Vagina (tissue), 2 donors: Measurements from ENCODE around the gene CHRNG. TPM values are rescaled to one million over a fixed set of nuclear protein-coding genes. Genes with fewer than 3 reads are reported as not detected.

ENCODE experiments used
- DNase-seq, 2 donors: peaks; one replicate each; pipeline ENCODE4 v3.0.0-alpha.2; 2017; ENCODE audit errors: extremely low spot score in 2 of 2
- H3K27ac ChIP-seq: fragments of 200-600 bp; sonication (generic); one replicate; pipeline ENCODE4 v1.5.1; 2019
- H3K27me3 ChIP-seq: fragments of 200-600 bp; sonication (generic); one replicate; pipeline ENCODE4 v1.5.1; 2019
- H3K36me3 ChIP-seq, 2 donors: fragments of 200-600 bp; sonication (generic); one replicate each; pipeline ENCODE4 v1.5.1; 2017 to 2019
- H3K4me1 ChIP-seq: fragments of 200-600 bp; sonication (generic); one replicate; pipeline ENCODE4 v1.5.1; 2019
- H3K4me3 ChIP-seq, 2 donors: fragments of 200-600 bp; sonication (generic); 1 replicate in 1 of 2; 2 replicates in 1 of 2; pipeline ENCODE4 v1.5.1; 2016 to 2019
- H3K9me3 ChIP-seq: fragments of 200-600 bp; sonication (generic); one replicate; pipeline ENCODE4 v1.5.1; 2019
- POLR2A ChIP-seq, 2 donors: fragments of 450-650 bp; IDR thresholded peaks; one replicate each; pipeline ENCODE4 v1.6.1; 2017; ENCODE audit warnings: antibody characterized with exemption in 2 of 2, mild to moderate bottlenecking in 2 of 2, moderate library complexity in 2 of 2
- POLR2AphosphoS5 ChIP-seq, 2 donors: sonication (generic); formaldehyde crosslinking; IDR thresholded peaks; one replicate each; pipeline ENCODE4 v1.9.0; 2017; ENCODE audit warnings: antibody characterized with exemption in 2 of 2, mild to moderate bottlenecking in 2 of 2, low read depth in 1 of 2; ENCODE audit not compliant: insufficient read depth in 1 of 2
- intact Hi-C: fragments of 100-400 bp; cut with DNase I; formaldehyde crosslinking; loops from one replicate; pipeline ENCODE4 v1.15.1; 2023
- total RNA-seq: library from RNA; depleted of rRNA; stranded (reverse); fragments of >200 nt; gene quantifications from one replicate; pipeline ENCODE4 v1.2.3, GENCODE V29; 2016
- TF ChIP-seq, protein P1 (sequence below), 3 experiments: fragments of 450-650 bp in 2 of 3; fragments of 200-600 bp in 1 of 3; sonication (generic) in 1 of 3; IDR thresholded peaks; one replicate each; pipeline ENCODE4 v1.5.1; 2017 to 2019; ENCODE audit warnings: antibody characterized with exemption in 3 of 3, mild to moderate bottlenecking in 2 of 3, moderate library complexity in 2 of 3

The CHRNG gene
- total RNA-seq, 1 donor from 2014 or later: not detected

DNA sequence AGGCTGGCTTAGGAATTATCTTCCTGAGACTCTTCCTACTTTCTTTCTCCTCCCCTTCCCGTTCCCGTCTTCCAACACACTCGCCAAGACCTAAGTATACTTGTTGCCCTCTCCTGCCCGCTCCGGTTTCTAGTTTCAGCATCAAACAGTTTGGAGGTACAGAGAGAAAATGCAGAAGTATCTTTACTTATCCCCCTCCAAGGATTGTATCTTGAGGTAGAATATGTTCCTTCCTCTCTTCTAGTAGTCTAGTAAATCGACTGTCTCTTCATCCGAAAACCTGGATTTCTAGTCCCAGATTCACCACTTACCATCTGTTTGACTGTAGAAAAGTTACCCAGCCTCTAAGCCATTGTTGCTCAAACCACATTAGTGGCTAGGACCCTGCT lies 11.8 kb downstream of the CHRNG start:
- H3K27ac ChIP-seq: peak overlapping the region; percentile 98
- TF ChIP-seq POLR2AphosphoS5 (IDR thresholded peaks at IDR 0.05; ENCODE audit: insufficient read depth in 1 of 2, low read depth in 1 of 2): no peak
- TF ChIP-seq, protein P1, sequence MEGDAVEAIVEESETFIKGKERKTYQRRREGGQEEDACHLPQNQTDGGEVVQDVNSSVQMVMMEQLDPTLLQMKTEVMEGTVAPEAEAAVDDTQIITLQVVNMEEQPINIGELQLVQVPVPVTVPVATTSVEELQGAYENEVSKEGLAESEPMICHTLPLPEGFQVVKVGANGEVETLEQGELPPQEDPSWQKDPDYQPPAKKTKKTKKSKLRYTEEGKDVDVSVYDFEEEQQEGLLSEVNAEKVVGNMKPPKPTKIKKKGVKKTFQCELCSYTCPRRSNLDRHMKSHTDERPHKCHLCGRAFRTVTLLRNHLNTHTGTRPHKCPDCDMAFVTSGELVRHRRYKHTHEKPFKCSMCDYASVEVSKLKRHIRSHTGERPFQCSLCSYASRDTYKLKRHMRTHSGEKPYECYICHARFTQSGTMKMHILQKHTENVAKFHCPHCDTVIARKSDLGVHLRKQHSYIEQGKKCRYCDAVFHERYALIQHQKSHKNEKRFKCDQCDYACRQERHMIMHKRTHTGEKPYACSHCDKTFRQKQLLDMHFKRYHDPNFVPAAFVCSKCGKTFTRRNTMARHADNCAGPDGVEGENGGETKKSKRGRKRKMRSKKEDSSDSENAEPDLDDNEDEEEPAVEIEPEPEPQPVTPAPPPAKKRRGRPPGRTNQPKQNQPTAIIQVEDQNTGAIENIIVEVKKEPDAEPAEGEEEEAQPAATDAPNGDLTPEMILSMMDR (IDR thresholded peaks at IDR 0.05): no peak
- no peak for TF ChIP-seq POLR2A (IDR thresholded peaks at IDR 0.05)
- peak overlapping the region; percentile 82 to 96 for H3K4me3 ChIP-seq
- no peaks in the 10 kb centered on the region for H3K27me3 ChIP-seq
- no peak for DNase-seq
- intact Hi-C loops: no loop called here
- no peaks in the 10 kb centered on the region for H3K9me3 ChIP-seq
- H3K36me3 ChIP-seq: no peaks in the 10 kb centered on the region
- peaks cover 48% of the 10 kb centered on the region for H3K4me1 ChIP-seq

DNA sequence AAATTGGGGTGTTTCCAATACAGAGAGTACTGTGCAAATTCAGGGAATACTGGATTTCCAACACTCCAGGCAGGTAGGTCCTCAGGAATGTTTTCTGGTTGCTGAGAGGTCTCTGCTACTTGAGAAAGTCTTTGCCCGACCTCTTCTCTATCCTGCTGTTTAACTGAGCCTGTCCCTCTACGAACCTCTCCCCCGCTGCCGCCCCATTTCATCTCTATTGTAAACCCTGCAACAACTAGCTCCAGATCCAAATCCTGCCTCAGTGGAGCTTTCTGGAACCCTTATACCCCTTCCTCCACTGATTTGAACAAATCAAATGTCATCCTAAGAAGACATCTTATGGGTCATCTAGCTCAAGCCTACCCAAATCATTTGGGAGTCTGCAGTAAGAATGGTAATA lies 12.3 kb downstream of the CHRNG start:
- H3K36me3 ChIP-seq: no peaks in the 10 kb centered on the region
- no peak overlapping the region for H3K27ac ChIP-seq
- TF ChIP-seq, protein P1 (IDR thresholded peaks at IDR 0.05): no peak
- TF ChIP-seq POLR2AphosphoS5 (IDR thresholded peaks at IDR 0.05; ENCODE audit: insufficient read depth in 1 of 2, low read depth in 1 of 2) (no peak), POLR2A (IDR thresholded peaks at IDR 0.05) (no peak)
- no peaks in the 10 kb centered on the region for H3K27me3 ChIP-seq
- peak overlapping the region; percentile 82 to 96 for H3K4me3 ChIP-seq
- H3K9me3 ChIP-seq: no peaks in the 10 kb centered on the region
- H3K4me1 ChIP-seq: peaks cover 48% of the 10 kb centered on the region
- DNase-seq: peak in 1 of 2 donors; percentile 52
- intact Hi-C loops: no loop called here

DNA sequence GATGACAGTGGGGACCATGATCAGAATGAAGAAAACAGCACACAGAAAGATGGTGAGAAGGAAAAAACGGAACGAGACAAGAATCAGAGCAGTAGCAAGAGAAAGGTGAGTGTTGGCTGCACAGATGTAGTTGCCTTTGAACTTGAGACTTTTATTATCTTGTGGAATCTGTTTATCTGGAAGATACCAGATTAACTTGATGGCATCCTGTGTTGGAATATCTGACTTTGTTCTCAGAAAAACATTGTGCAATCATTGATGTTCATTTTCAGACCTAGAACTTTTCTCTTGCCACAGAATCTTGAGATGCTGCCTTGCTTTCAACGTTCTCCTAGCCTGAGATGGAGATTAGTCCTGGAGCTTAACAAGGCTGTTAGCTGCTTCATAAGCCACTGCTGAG lies 16.9 kb downstream of the CHRNG start:
- H3K27ac ChIP-seq: no peak overlapping the region
- no peaks in the 10 kb centered on the region for H3K27me3 ChIP-seq
- intact Hi-C loops: no loop called here
- H3K9me3 ChIP-seq: no peaks in the 10 kb centered on the region
- TF ChIP-seq POLR2A (IDR thresholded peaks at IDR 0.05) (no peak), POLR2AphosphoS5 (IDR thresholded peaks at IDR 0.05; ENCODE audit: insufficient read depth in 1 of 2, low read depth in 1 of 2) (no peak)
- TF ChIP-seq, protein P1 (IDR thresholded peaks at IDR 0.05): no peak
- peaks cover 0 to 29% of the 10 kb centered on the region in 2 donors for H3K36me3 ChIP-seq
- H3K4me3 ChIP-seq: no peak overlapping the region
- peaks cover 40% of the 10 kb centered on the region for H3K4me1 ChIP-seq
- no peak for DNase-seq

DNA sequence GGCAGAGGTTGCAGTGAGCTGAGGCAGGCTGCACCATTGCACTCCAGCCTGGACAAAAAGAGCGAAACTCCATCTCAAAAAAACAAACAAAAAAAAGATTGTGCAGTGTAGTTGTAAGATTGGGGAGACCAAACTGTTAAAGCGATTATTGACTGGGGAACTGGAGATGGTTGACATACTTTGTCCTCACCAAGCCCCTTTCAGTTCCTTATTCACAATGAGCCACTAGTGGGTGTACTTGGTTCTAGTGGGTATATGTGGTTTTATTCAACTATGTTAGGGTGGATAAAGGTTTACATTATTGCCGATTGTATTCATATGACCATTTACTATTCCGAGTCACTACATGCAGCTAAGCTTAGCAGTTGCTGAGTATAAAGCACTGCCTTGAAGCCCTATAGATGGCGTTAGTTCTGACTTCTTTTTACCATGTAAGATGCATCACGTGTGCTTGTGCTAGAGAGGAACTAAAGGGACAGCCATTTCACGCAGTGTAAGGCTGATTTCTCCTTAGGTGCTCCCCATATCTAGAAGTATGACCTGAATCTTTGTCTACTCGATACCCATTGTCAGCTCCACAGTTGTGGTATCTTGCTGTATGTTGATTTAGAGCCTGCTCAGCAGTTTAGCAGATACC lies 23.1 kb downstream of the CHRNG start:
- no peak for DNase-seq
- intact Hi-C loops: no loop called here
- TF ChIP-seq POLR2AphosphoS5 (IDR thresholded peaks at IDR 0.05; ENCODE audit: insufficient read depth in 1 of 2, low read depth in 1 of 2) (no peak), POLR2A (IDR thresholded peaks at IDR 0.05) (no peak)
- TF ChIP-seq, protein P1 (IDR thresholded peaks at IDR 0.05): no peak
- Histone ChIP-seq H3K36me3 (peaks cover 0 to 73% of the 10 kb centered on the region in 2 donors), H3K4me1 (no peaks in the 10 kb centered on the region), H3K27ac (no peak overlapping the region), H3K4me3 (no peak overlapping the region), H3K27me3 (no peaks in the 10 kb centered on the region), H3K9me3 (no peaks in the 10 kb centered on the region)

DNA sequence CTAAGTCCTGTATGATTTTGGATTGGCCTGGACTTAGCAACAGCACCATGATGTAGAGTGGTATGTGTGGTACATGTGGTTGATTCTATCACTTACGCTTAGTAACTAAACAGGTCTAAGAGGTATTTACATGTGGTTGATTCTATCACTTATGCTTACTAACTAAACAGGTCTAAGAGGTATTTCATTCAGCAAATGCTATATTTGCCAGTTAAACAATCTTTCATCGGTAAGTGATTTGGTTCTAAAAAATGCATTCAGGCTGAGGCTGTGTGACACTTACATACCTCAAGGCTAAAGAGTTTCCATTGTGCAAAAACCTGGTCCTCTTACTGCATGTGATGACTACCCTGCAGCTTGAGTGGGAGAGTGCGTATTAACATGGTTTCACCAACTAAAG lies 24.1 kb downstream of the CHRNG start:
- Histone ChIP-seq H3K9me3 (no peaks in the 10 kb centered on the region), H3K27ac (no peak overlapping the region), H3K4me3 (no peak overlapping the region), H3K4me1 (no peaks in the 10 kb centered on the region), H3K36me3 (peaks cover 0 to 76% of the 10 kb centered on the region in 2 donors), H3K27me3 (no peaks in the 10 kb centered on the region)
- intact Hi-C loops: no loop called here
- no peak for DNase-seq
- TF ChIP-seq POLR2A (IDR thresholded peaks at IDR 0.05) (no peak), POLR2AphosphoS5 (IDR thresholded peaks at IDR 0.05; ENCODE audit: insufficient read depth in 1 of 2, low read depth in 1 of 2) (no peak)
- TF ChIP-seq, protein P1 (IDR thresholded peaks at IDR 0.05): no peak
